NCI-H1105 (cell line): ENCODE data around the gene STON2.

Experiments
- DNase-seq: peaks from one replicate; lab custom pipeline; 2025; lab: John Stamatoyannopoulos, UW

The STON2 gene

GRCh38 chr14:81301813-81302212, 98.3 kb downstream of the STON2 start:
- no peak for DNase-seq

DNA sequence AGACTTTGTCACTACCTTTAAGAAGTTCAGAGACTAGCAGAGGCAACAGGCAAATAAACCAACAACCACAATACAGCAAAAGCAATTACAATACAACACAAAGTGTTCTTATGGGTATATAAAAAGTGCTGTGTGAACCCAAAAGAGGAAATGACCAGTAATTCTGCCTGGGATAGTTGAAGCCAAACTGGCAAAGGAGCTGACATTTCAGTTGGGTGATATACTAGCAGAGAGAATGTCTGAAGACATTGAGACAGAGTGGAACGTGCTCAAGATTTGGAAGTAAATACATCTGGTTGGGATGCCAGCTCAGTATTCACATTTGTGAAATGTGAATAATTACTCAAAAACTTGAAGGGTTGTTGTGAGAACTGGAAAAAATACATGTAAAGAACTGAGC, 98.8 kb downstream of the STON2 start:
- DNase-seq = no peak

DNA sequence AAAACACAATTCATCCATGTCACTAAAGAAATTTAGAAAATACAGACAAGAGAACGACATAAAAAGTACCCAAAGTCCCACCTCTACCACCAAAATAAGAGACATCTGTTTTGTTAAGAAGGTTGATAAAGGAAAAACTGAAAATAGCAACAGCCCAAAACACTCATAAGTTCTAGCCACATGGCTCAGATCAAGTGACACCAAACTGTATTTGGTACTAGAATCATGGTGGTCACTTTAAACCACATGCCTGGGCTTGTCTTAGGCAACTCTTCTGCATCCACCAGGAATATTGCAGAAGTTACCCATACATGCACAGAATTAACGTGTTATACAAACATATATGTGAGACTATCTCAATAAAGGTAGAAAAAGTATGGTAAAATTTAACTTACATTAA, 101.2 kb downstream of the STON2 start:
- no peak for DNase-seq

DNA sequence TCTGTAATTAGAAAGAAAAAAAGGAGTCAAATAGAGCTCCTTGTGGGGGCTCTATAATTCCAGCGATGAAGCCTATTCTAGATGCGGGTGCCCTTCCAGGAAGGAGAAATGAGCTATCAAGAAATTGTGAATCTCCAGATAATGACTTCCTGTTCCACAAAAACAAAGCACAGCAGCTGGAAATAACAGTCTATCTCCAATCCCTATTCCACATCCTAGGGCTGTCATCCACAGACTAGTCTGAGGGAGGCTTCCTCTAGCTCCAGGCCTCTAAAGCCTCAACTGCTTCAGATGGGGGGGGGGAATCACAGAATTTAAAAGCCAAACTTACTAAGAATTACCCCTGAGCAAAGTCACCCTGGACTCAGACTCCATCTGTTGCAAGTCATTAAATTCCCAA, 102.0 kb downstream of the STON2 start:
- no peak for DNase-seq

DNA sequence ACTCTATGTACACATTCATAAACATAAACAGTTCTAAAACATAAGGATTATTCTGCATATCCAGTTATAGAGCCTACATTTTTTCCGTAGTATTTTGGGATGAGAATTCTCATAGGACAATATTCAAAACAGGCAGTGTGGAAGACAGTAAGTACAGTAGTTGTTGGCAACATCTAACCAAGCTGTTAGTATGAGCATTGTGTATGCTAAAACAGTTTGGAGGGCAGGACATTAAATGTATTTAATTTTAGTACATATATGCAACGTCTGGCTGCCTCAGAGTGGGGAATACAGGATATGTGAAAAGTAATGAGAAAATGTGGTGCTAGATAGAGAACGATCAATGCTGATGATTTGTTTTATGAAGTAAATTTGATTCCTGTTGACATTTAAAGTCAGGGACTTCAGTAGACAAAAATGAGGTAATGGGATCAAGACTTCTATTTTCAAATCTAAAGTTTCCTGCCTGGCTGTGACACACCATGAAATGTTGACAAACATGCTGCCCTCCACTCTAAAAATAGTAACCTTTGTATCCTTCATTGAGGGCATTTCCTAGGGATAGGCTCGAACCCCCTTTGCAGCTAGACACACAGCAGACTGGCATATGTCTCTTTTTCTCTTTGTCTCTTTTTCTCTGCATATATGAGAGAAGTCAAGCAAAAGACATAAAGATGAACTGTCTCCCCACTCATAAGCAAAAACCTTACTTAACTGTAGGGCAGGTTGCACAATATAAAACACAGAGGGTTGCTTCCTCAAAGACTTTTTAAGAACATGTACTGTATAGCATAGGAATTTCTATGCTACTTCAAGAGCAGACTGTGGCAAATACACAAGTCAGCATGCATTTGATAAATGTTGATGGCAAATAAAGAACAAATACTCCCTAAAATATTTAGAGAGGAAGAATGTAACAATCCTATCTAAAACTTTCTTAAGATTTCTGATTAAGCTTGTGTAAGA, 103.9 kb downstream of the STON2 start:
- no peak for DNase-seq

DNA sequence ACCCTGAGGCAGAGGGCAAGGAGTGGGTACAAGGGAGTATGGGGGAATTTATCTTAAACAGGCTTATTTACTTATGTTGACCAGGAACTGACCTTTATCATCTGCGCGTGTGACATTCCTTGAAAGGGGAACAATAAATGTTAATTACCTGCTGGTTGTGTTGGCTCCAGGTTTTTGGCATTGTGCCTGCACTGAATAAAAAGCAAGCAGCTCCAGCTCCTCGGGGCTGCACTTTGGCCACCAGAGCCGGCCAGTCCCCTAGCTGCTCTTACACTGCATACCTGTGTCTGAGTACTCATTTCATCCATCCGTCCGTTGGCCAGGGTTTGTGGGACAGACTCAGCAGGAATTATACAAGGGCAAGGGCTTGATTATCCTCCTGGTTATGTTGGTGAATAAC, 110.6 kb downstream of the STON2 start:
- no peak for DNase-seq

DNA sequence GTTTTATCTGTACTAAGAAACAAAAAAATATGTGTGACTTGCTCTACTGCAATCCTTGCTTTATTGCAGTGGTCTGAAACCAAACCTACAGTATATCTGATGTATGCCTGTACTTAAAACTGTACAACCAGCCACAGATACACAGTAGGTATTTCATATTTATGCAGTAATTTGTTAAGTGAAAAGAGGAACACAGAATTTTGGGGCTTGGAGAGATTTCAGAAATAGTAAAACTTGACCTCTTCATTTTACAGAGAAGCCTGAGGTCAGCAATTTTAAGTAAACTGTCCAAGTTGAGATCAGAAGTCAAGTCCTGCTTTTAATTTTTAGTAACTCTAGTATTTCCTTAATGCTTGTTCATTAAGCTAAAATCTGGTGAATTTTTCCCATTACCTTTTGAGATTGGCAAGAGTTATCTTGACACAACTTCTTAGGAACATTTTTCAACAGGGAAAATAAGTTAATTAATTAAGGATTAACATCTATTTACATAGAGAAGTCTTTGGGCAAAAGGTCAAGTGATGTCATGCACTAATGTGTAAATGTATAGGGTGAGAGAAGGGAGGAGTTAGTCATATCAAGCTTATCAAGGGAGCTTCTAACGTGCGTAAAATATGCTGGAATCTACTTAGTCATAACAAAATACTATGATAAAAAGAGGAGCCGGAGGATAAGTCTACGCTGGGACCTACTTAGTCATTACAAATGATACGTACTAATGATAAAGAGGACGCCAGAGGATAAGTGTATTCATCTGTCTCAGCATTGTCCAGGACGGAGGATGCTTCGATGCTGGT, 113.4 kb downstream of the STON2 start:
- no peak for DNase-seq

- no peak for DNase-seq
Measured at GRCh38 chr14:81285245-81285644, 114.9 kb downstream of the STON2 start.

DNA sequence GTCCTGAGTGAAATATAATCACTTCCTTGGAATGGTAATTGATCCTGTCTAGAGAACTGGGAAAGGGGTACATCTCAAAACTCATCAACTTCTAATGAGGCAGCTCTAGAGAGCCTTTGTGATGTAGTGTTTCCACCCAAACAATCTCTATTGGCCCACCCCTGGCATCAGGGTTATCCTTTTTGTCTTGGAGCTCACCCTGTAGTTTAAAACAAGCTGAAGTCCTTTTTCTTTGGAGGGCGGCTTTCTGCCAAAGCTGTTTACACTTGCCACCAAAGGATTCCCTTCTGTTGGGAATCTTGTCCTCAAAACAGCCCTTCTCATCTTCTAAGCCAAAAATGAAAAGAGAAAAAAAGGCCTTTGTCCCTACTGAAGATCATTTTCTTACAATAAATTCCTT, 118.8 kb downstream of the STON2 start:
- no peak for DNase-seq

DNA sequence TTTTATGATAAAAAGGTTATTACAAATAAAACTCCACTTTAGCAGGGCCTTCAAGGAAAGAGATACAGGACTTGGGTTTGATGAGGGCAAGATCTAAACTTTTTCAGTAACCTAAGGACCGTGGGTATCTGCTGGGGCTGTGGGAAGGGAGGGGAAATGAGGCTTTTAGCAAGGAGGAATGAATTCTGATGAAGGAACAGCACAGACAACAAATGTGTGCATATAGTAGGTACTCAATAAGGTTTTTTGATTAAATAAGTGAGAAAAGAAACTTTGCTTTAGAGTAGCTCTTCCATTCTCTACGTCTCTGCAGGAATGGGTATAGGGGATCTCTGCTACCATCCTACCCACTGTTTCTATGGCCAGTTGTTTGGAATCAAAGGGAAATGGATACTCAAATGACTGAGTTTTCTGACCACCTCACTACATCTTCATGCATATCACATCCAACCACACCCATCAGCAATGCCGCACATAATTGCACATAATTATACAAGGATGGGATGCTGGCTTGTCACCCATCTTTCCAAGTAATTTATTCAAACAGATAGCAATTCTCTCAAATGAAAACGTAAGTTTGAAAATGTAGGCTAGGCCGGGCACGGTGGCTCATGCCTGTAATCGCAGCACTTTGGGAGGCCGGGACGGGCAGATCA, 119.9 kb downstream of the STON2 start:
- DNase-seq = no peak

- DNase-seq = no peak
Measured at GRCh38 chr14:81277096-81277495, 123.0 kb downstream of the STON2 start.

GRCh38 chr14:81276073-81277069, 123.8 kb downstream of the STON2 start:
- DNase-seq = no peak

DNA sequence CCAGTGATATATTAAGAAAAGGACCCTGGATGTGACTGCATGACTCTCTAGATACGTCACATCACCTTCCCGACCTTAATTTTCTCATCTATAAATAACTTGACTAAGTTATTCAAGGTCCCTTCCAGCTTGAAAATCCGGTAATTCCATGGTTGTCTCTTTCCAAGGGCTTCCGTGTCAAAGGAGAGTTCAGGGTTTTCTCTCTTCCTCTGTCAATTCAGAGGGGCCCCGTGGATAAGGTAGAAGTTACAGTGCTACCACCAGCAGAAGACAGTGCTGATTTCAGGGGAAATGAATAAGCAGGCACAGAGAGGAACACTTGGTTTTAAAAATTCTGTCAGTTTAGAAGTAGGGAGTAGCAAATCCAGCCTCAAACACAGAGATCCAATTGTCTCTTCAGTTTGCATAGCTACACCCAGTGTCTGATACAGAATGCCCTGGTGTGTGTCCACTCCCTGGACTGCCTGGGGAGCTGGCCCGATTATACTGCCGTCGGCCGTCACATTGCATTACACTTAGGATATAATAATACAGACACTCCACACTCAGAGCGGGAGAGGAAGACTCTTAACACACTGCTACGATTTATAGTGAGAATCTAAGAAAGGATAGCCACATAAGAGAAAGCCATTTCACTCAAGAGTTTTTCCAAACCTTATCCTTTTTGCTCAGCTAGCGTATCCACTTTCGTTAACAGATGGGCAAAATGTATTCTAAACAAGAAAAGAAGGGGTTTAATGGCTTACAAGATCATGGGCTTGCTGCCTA, 124.6 kb downstream of the STON2 start:
- DNase-seq = no peak

DNA sequence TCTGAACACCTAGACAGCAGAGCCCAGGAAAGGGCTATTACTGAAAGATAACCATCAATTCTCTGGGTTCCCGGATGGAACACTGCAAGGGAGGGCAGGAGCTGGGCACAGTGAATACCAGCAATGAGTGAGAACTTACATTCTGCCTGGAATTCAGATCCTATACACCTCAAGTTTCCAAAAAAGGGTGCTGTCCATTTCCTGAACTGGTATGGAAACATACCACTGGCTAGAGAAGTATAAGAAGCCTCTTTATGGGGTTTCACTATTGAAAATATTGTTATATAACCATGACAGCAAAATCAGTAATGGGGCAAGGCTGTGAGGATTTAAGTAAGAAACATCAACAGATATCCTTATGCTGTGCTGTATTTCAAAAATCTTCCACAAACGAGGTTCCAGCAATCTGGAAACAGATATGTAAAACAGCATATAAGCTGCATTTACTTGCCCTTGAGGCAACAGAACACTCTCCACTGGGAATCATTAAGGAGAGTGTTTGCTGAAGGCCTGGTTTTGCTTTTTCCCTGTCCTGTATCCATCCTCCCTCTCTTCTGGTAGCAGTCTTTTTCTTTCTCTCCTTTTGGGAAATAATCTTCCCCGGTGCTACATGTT, 126.1 kb downstream of the STON2 start:
- DNase-seq = no peak

DNA sequence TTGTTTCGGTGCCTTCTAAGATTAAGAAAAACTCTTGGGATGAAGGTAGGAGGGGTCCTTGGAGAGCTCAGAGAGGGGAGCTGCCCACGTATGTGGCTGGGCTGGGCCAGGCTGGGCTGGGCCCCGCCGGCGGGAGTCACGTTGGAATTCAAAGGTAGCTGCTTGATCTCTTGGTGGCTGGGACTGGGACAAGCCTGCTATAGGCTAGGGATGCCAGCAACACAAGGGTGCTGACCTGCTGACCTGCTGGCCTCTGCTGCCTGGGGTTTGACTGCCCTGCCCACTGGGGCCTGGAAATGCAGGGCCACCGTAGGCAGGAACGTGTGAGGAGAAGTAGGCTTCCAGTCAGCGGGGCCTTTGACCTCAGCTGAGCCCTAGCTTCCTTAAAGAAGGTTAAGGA, 126.6 kb downstream of the STON2 start:
- DNase-seq = no peak

GRCh38 chr14:81272317-81272716, 127.8 kb downstream of the STON2 start:
- no peak for DNase-seq

GRCh38 chr14:81269979-81270375, 130.1 kb downstream of the STON2 start:
- no peak for DNase-seq

- DNase-seq = peak; percentile 46
Measured at GRCh38 chr14:81269100-81269978, 130.8 kb downstream of the STON2 start.

- DNase-seq = no peak
Measured at GRCh38 chr14:81268016-81268416, 132.1 kb downstream of the STON2 start.
